A549 (cell line): ENCODE results near the gene SEPTIN1.

Source experiments
- HDAC2 ChIP-seq: fragments of 200-600 bp; sonication (generic); IDR thresholded peaks from 2 replicates; pipeline ENCODE4 v1.6.1; 2016
- TF ChIP-seq, protein P1 (sequence below): fragments of >200 bp; sonication (Bioruptor Twin); formaldehyde crosslinking; IDR thresholded peaks from 3 replicates; pipeline ENCODE4 v1.5.1; 2016

- TF ChIP-seq, protein P1, sequence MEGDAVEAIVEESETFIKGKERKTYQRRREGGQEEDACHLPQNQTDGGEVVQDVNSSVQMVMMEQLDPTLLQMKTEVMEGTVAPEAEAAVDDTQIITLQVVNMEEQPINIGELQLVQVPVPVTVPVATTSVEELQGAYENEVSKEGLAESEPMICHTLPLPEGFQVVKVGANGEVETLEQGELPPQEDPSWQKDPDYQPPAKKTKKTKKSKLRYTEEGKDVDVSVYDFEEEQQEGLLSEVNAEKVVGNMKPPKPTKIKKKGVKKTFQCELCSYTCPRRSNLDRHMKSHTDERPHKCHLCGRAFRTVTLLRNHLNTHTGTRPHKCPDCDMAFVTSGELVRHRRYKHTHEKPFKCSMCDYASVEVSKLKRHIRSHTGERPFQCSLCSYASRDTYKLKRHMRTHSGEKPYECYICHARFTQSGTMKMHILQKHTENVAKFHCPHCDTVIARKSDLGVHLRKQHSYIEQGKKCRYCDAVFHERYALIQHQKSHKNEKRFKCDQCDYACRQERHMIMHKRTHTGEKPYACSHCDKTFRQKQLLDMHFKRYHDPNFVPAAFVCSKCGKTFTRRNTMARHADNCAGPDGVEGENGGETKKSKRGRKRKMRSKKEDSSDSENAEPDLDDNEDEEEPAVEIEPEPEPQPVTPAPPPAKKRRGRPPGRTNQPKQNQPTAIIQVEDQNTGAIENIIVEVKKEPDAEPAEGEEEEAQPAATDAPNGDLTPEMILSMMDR: no peak
- no peak for TF ChIP-seq HDAC2
These were observed 21.2 kb downstream of the SEPTIN1 start for GRCh38 chr16:30361180-30361579.
